ENCODE data around the gene FLNA.
"Not testable (repeated sequence)": the region's sequence is repeated elsewhere in the genome, so short reads cannot be mapped to it uniquely, and the experiment has no call there.

The FLNA gene

GRCh38 chrX:154358829-154359228 lies 15.6 kb downstream of the FLNA start:
- DNase-seq, result no peak

- DNase-seq, result no peak
Observed at GRCh38 chrX:154358011-154358410, 16.4 kb downstream of the FLNA start.

GRCh38 chrX:154357205-154357604 lies 17.2 kb downstream of the FLNA start:
- DNase-seq, result no peak

DNA sequence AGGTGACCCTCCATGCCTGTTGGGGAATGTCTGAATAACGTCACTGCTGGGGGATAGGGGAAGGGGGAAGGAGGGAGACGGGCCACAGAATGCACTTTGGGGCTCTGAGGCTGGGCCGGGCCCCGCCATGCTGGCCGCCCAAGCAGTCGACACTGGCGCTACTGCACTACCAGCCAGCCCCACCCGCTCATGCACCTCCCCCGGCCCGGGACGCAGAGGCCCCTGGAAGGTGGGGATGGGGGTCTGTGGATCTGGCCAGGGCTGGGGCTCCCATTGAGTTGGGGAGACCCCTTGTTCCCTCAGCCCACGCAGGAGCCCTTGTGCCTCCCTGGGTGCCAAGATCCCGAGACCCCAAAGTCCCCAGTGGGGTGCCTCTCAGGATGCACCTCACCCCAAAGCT lies 17.8 kb downstream of the FLNA start:
- DNase-seq, result no peak

GRCh38 chrX:154355776-154356140 lies 18.7 kb downstream of the FLNA start:
- DNase-seq, result no peak

DNA sequence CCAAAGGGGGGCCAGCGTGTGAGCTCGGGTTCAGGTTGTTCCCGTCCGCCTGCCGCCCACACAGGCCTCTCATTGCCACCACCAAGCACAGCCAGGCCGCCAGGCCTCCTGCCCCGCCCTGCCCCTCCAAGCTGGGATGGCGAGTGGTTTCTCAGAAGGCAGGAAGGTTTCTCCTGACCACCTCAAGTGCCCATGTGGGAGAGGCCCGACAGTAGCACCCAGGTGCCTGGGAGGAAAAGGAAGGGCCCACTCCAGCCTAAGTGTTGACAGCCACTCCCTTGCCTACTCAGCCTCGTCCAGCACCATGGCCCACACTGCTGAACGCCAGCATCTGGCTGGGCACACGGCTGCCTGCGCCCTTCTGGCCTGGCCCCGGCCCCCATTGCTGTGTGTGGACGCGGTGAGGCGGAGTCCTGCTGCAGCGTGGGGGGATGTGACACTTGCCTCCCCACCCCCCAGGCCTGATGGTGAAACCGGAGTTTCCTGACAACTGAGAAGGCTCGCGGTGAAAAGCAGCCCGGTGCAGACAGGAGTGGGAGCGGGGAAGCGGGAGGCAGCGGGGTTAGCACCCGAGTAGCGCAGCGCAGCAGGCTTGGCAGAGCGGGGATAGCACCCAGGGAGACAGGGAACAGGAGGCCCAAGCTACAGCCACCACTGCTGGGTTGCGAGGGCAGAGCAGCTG lies 19.2 kb downstream of the FLNA start:
- DNase-seq, result no peak

- no peak for DNase-seq
Observed at GRCh38 chrX:154354516-154354915, 19.9 kb downstream of the FLNA start.

DNA sequence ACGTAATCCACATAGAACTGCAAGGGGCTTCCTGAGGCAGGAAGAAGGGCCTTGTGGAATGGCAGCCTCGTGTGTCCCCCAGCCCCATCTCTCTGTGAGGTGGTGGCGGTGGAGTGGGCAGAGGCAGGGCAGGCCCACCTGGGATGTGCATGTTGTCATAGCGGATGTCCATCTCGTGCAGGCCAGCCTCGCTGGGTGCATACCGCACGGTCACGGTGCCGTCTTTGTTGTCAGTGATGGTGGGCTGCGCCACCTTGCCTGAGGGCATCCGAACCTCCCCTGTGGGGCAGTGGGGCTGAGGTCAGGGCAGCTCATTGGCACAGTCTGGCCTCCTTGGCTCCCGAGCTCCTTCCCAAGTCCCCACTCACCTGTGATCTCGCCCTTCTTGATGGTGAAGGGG lies 20.4 kb downstream of the FLNA start:
- no peak for DNase-seq

DNA sequence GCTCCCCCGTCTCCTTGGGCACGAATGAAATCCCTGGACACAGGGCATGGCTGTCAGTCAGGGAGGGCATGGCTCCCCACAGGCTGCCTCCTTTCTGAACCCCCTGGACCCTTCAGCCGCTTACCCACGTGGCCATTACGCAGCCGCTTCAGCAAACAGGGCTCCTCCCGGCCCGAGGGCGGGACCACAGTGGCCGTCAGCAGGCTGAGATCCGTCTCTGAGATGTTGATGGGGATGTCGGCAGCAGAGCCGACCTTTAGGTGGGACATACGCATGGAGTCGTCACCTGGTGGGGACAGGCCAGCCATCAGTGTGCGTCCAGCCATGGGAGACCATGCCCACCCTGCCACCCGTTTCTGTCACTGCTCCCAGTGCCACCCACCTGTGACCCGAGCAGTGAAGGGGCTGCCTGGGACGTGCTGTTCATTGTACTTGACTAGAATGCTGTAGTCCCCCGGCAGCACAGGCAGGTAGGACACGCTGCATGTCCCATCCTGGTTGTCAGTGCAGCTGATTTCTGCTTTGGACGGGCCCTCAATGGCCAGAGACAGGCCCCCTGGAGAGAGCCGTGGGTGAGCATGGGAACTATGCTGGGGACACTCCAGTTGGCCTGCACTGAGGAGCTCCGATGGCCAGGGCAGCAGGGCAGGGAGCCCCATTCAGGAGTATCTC lies 21.1 kb downstream of the FLNA start:
- no peak for DNase-seq

DNA sequence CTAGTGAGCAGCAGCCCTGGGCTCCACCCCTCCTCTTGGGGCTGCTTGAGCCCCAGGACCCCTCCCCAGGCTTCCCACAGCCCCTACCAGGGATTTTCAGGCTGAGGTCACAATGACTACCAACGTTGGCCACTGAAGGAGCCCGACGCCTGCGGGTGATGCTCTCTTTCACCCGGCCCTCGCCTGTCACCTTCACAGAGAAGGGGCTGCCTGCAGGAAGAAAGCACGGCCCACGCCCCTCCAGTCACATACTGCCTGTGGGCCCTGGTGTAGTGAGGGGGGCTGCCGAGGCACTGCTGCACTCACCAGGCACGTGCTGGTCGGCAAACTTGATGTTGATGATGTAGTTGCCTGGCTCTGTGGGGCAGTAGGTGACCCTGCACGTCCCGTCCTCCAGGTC lies 22.0 kb downstream of the FLNA start:
- DNase-seq, result no peak

- no peak for DNase-seq
Observed at GRCh38 chrX:154352012-154352401, 22.4 kb downstream of the FLNA start.

DNA sequence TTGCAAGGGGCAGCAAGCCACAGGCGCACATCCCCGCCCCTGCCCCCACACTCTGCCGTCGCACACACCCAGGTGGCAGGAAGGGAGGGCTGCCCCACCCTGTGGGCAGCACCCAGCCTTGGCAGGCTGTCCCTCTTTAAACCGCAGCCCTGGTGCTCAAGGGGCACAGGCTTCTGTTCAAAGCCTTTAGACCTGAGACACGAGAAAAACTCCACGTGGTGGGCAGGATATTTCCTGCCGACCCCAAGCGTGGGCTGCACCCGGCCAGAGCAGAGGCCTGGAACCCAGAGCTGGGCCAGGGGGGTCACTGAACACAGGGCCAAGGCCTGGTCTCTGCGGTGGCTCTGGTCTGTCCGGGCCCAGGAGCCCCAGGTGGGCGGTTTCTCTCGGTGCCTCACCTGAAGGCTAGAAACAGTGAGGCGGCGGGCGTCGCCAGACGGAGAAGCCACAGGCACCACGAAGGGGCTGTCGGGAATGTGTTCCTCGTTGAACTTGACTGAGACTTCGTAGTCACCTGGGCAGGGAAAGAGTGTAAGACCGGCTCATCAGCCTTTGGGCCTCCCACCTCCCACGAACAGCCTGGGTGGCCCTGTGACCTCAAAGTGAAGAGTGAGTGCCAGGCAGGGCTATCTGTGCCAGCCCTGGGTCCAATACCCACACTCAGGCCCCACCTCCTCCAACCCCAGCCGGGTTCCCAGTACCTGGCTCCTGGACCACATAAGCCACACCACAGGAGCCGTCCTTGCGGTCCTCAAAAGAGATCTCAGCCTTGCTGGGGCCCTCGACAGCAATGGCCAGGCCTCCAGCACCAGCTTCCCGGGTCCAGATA lies 23.0 kb downstream of the FLNA start:
- DNase-seq, result no peak

DNA sequence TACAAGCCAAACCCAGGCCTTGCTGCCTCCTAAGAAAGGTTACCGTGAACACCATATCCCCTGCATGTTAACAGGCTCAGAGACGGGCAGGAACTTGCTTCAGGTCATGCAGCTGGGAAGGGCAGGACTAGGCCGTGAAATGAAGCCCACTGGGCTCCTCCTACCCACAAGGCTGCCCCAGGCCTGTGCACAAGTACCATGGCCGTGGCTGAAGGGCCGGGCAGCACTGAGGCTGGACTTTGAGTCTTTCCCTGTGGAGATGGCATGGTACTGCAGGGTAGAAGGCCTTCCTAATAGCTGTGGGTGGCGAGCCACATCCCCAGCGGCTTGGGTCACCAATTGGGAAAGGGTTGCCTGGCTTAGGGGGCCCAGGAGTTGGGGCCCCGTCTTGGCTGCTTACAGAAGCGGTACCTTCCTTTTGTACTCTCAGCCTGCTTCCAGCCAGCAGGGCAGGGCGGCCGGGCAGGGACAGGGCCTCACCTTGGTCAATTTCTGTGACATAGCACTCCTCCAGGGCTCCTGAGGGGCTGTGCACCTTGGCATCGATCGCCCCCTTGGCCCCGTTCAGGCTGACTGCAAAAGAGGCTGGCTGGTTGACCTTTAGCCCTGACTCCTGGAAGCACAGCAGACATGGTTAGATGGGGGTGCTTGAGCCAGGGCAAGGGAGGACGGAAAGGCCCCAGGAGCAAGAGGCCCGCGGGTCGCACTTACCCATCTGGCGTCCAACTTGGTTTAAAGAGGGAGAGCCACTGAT lies 23.8 kb downstream of the FLNA start:
- no peak for DNase-seq

- no peak for DNase-seq
Observed at GRCh38 chrX:154349979-154350378, 24.5 kb downstream of the FLNA start.

DNA sequence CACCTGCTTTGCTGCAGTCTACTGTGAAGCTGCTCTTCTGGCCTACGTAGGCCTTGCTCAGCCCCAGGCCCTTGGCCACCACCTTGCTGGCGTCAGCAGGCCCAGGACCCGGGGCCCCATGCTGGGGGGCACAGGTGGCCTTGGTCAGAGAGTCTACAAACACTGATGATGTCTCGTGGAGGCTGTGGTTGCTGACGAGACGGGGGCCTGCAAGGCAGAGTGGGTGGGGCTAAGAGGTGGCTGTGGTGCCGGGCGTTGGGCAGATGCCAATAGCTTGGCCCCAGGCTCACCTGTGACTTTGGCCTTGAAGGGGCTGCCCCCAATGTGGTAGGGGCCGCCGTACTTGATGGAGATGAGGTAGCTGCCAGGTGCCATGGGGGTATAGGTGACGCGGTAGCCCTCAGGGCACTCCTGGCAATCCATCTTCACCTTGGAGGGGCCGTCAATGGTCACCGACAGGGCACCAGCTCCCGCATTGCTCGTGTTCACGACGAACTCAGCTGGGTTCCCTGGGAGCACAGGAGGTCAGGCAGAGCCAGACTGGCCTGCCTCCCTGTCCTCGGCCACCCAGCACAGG lies 25.0 kb downstream of the FLNA start:
- DNase-seq, result no peak

DNA sequence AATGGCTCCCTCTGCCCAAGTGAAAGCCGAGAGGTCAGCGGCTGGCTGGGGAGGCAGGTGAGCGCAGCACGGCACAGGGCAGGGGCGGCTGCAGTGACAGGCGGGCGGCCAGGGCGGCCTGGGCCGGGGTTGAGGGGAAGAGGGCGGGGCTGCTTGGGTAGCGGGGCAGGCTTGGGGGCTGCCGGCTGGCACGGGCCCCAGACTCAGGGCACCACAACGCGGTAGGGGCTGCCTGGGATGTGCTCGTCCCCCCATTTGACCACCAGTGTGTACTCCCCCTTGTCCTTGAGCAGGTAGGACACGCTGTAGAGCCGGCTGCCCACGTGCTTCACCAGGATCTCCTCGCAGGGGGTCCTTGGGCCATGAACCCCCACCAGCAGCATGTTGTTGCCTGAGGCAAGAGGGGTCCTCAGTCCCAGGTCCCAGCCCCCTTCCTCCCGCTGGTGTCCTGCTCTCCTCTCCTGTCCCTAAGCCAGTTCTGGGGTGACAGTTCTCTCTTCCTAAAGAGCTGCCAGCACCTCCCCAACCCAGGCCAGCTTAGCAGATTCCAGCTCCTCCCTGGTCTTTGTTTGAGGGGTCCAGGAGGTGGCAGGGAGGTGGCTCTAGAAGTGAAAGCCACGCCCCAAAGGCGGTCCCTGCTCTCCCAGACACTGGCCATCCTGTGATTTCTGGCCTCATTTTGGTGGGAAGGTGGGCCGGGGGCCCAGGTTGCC lies 25.6 kb downstream of the FLNA start:
- no peak for DNase-seq

GRCh38 chrX:154348114-154348531 lies 26.3 kb downstream of the FLNA start:
- no peak for DNase-seq

GRCh38 chrX:154343620-154344019 lies 30.8 kb downstream of the FLNA start:
- not testable (repeated sequence) for DNase-seq

- not testable (repeated sequence) for DNase-seq
Observed at GRCh38 chrX:154343063-154343462, 31.4 kb downstream of the FLNA start.

DNA sequence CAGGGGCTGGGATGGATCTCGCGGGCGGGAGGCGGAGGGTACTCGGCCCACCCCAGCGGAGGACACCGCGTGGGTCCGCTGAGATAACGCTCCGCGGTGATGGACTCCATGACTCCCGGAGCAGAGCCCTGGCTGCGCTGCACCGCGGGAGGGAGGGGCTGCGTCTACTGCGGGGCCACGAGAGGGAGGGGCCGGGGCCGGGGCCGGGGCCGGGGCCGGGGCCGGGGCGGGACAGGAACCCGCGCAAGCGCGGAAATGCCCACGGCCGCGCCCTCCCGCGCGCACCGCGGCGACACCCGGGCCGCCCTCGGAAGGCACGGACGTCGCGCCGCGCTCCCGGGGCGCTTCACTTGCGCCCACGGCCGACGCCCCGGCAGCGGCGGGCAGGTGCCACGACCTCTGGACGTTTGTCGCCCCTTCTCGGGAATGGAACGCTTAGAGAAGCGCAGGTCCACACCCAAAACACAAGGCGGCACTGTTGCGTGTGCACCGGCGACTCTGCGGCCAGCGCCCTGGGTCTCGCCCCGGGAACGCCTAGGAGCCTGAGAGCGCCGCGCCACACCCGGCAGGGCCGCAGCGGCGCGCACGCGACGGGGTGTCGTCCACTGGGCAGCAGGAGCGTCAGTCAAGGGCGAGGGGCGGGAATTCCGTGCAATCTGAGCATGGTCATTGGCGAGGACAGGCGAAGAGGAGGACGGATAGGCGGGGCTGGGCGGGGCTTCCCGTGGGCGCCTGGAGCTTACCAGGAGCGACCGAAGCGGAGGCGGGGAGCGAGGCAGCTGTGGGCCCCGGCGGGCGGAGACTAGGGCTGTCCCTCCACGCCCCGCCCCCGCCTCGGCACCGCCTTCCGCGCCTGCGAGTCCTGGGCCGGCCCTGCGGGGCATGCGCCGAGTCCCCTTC lies 32.8 kb downstream of the FLNA start:
- DNase-seq, result not testable (repeated sequence)

DNA sequence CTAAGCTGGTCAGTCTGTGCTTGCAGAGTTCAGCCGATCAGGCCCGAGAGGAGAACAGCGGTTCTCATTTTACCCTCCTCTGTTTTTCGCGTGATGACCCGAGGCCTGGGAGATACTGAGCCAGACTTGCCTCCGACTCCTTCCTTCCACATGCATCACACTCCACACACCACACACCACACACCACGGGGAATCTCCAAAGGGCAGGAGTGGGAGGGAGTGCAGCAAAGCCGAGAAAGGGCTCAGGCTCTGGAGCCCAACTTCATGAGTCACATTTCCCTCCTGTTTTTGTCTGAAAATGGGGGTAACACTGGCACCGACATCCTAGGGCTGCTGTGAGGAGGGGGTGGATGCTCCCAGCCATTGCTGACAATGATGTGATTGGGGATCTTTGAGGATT lies 39.9 kb downstream of the FLNA start:
- no peak for DNase-seq
